OCI-LY7 (cell line): ENCODE data around the gene WDR47. TPM values are rescaled to one million over a fixed set of nuclear protein-coding genes. Genes with fewer than 3 reads are reported as not detected.

Source experiments
- BruUV-seq: library from RNA; stranded (reverse); fragments of 400-500 nt; replicated peaks from 2 replicates; lab custom pipeline; 2021; lab: Mats Ljungman, UMichigan
- CTCF ChIA-PET: fragments of 300-600 bp; sonication (Branson Sonifier 250); formaldehyde crosslinking; loops from one replicate; lab custom pipeline; 2022; ENCODE audit warnings: antibody characterized with exemption; ENCODE audit not compliant: unreplicated experiment; lab: Charles Lee
- POLR2A ChIA-PET: fragments of 300-600 bp; sonication (Branson Sonifier 250); formaldehyde crosslinking; loops from one replicate; lab custom pipeline; 2022; ENCODE audit warnings: antibody characterized with exemption; lab: Charles Lee
- DNase-seq: peaks from one replicate; pipeline ENCODE4 v3.0.0-alpha.2; 2015; ENCODE audit warnings: low spot score
- H2AFZ ChIP-seq: fragments of 200-600 bp; sonication (generic), shearing (Covaris generic); 2 replicates; pipeline ENCODE4 v1.6.1; 2014; ENCODE audit warnings: mild to moderate bottlenecking, antibody characterized with exemption, low read length, moderate library complexity
- H3K27ac ChIP-seq: fragments of 200-600 bp; sonication (generic); 2 replicates; pipeline ENCODE4 v1.5.1; 2014; ENCODE audit warnings: mixed run types, low read depth, mild to moderate bottlenecking, moderate library complexity, low read length, inconsistent platforms; ENCODE audit not compliant: poor library complexity, severe bottlenecking
- H3K36me3 ChIP-seq: fragments of 200-600 bp; sonication (generic); 2 replicates; pipeline ENCODE4 v1.6.1; 2014; ENCODE audit warnings: mild to moderate bottlenecking, antibody characterized with exemption, low read length, moderate library complexity, mixed read lengths; ENCODE audit not compliant: insufficient read depth
- H3K4me1 ChIP-seq: fragments of 200-600 bp; sonication (generic); 2 replicates; pipeline ENCODE4 v1.5.1; 2014; ENCODE audit warnings: mild to moderate bottlenecking, low read length; ENCODE audit not compliant: insufficient read depth, poor library complexity, severe bottlenecking
- H3K4me2 ChIP-seq: fragments of 200-600 bp; sonication (generic); 2 replicates; pipeline ENCODE4 v1.6.1; 2014; ENCODE audit warnings: mild to moderate bottlenecking, low read length
- H3K4me3 ChIP-seq: fragments of 200-600 bp; sonication (generic); 2 replicates; pipeline ENCODE4 v1.5.1; 2014; ENCODE audit warnings: mild to moderate bottlenecking, low read depth, low read length; ENCODE audit not compliant: poor library complexity, severe bottlenecking
- H3K79me2 ChIP-seq: fragments of 200-600 bp; sonication (generic); 2 replicates; pipeline ENCODE4 v1.6.1; 2016; ENCODE audit warnings: low read depth, mild to moderate bottlenecking, low read length, moderate library complexity, mixed read lengths; ENCODE audit not compliant: insufficient read depth
- H3K9me2 ChIP-seq: fragments of 200-600 bp; sonication (generic); 2 replicates; pipeline ENCODE4 v1.6.1; 2016; ENCODE audit warnings: mild to moderate bottlenecking, low read length, mixed read lengths; ENCODE audit not compliant: insufficient read depth
- H3K9me3 ChIP-seq: fragments of 200-600 bp; sonication (generic); 2 replicates; pipeline ENCODE4 v1.6.1; 2014; ENCODE audit warnings: mild to moderate bottlenecking, mixed run types, low read length, mixed read lengths
- H4K20me1 ChIP-seq: fragments of 200-600 bp; sonication (generic); 2 replicates; pipeline ENCODE4 v1.6.1; 2014; ENCODE audit warnings: mild to moderate bottlenecking, antibody characterized with exemption, low read length, moderate library complexity, mixed read lengths; ENCODE audit not compliant: insufficient read depth
- EZH2phosphoT487 ChIP-seq: fragments of 200-600 bp; sonication (generic); IDR thresholded peaks from 2 replicates; pipeline ENCODE4 v1.6.1; 2018; ENCODE audit warnings: low read depth, borderline replicate concordance, mild to moderate bottlenecking, mixed run types, antibody characterized with exemption, low read length, moderate library complexity, mixed read lengths
- intact Hi-C: fragments of 100-400 bp; cut with micrococcal nuclease; formaldehyde crosslinking; loops from one replicate; pipeline ENCODE4 v1.10.0; 2022; ENCODE audit not compliant: unreplicated experiment
- total RNA-seq, 2 experiments: library from RNA; depleted of rRNA in 1 of 2; stranded (reverse); fragments of >200 nt in 1 of 2; shearing (Covaris generic) in 1 of 2; gene quantifications; 2 replicates each; pipeline ENCODE4 v1.2.3, GENCODE V29; 2014 to 2022
- TF ChIP-seq, protein P1 (sequence below): fragments of 200-600 bp; sonication (generic); conservative IDR thresholded peaks from 2 replicates; pipeline ENCODE4 v1.5.1; 2014; ENCODE audit warnings: mild to moderate bottlenecking, antibody characterized with exemption, low read length, moderate library complexity, mixed read lengths

WDR47 gene
- total RNA-seq, 2 experiments from 2014 or later = 11.0 to 12.0 TPM

DNA sequence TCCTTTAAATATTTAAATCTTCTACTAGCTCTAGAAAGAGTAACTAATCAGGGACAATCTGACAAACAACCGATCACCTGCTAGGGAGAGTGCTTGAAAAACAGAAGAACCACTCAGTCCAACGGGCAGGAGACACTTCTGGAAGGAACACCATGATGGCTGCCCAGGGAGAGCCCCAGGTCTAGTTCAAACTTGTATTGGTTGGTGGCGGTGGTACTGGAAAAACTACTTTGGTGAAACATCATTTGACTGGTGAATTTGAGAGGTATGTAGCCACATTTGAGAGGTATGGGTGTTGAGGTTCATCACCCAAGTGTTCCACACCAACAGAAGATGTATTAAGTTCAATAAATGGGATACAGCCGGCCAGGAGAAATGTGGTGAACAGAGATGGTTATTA is 4.8 kb upstream of the WDR47 start:
- no peak overlapping the region for H3K27ac ChIP-seq
- no peak for TF ChIP-seq EZH2phosphoT487
- TF ChIP-seq, protein P1, sequence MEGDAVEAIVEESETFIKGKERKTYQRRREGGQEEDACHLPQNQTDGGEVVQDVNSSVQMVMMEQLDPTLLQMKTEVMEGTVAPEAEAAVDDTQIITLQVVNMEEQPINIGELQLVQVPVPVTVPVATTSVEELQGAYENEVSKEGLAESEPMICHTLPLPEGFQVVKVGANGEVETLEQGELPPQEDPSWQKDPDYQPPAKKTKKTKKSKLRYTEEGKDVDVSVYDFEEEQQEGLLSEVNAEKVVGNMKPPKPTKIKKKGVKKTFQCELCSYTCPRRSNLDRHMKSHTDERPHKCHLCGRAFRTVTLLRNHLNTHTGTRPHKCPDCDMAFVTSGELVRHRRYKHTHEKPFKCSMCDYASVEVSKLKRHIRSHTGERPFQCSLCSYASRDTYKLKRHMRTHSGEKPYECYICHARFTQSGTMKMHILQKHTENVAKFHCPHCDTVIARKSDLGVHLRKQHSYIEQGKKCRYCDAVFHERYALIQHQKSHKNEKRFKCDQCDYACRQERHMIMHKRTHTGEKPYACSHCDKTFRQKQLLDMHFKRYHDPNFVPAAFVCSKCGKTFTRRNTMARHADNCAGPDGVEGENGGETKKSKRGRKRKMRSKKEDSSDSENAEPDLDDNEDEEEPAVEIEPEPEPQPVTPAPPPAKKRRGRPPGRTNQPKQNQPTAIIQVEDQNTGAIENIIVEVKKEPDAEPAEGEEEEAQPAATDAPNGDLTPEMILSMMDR = no peak
- H2AFZ ChIP-seq = no peak overlapping the region
- no peak overlapping the region for H3K4me2 ChIP-seq
- peaks cover 4% of the 10 kb centered on the region for H3K4me1 ChIP-seq
- DNase-seq = no peak
- BruUV-seq = no TSS peak
- H4K20me1 ChIP-seq = no peaks in the 10 kb centered on the region
- POLR2A ChIA-PET = interaction anchor here (0.7 to 1.3 kb wide), 4 partner anchors 14 to 566 kb away, joined by 3 to 6 read pairs (median 4); partner anchors contain the start of gene TAF13
- intact Hi-C loops = no loop called here
- no peaks in the 10 kb centered on the region for H3K9me2 ChIP-seq
- no peak overlapping the region for H3K4me3 ChIP-seq
- CTCF ChIA-PET = interaction anchor here (0.5 kb wide), 1 partner anchor 10 kb away, joined by 3 read pairs; no protein-coding TSS in a partner anchor
- H3K79me2 ChIP-seq = no peaks in the 10 kb centered on the region
- no peaks in the 10 kb centered on the region for H3K36me3 ChIP-seq
- no peaks in the 10 kb centered on the region for H3K9me3 ChIP-seq

DNA sequence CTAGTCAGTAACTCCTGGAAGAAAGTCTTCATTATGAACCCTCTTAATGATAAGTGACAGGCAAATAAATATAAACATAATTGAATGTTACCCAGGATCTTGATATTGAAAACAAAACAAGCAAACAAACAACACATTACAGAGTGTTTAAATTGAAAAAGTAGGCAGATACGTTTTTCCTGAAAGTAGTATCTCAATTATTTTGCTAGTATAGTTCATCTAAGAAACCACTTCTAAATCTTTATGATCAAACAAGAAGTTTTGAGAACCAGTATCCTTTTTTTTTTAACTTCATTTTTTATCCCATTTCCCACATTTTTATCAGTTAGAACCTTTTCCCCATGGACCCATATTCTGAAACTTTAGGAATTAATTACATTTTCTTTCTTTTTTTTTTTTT is 3.7 kb upstream of the WDR47 start:
- no peak overlapping the region for H3K4me2 ChIP-seq
- intact Hi-C loops = no loop called here
- BruUV-seq = no TSS peak
- POLR2A ChIA-PET = no interaction called here
- peaks cover 7% of the 10 kb centered on the region for H3K79me2 ChIP-seq
- H3K4me3 ChIP-seq = no peak overlapping the region
- no peak overlapping the region for H2AFZ ChIP-seq
- no peaks in the 10 kb centered on the region for H3K36me3 ChIP-seq
- H3K4me1 ChIP-seq = peaks cover 5% of the 10 kb centered on the region
- H3K27ac ChIP-seq = no peak overlapping the region
- DNase-seq = no peak
- no peaks in the 10 kb centered on the region for H3K9me2 ChIP-seq
- CTCF ChIA-PET = no interaction called here
- H3K9me3 ChIP-seq = no peaks in the 10 kb centered on the region
- TF ChIP-seq, protein P1 = no peak
- TF ChIP-seq EZH2phosphoT487 = no peak
- H4K20me1 ChIP-seq = no peaks in the 10 kb centered on the region

DNA sequence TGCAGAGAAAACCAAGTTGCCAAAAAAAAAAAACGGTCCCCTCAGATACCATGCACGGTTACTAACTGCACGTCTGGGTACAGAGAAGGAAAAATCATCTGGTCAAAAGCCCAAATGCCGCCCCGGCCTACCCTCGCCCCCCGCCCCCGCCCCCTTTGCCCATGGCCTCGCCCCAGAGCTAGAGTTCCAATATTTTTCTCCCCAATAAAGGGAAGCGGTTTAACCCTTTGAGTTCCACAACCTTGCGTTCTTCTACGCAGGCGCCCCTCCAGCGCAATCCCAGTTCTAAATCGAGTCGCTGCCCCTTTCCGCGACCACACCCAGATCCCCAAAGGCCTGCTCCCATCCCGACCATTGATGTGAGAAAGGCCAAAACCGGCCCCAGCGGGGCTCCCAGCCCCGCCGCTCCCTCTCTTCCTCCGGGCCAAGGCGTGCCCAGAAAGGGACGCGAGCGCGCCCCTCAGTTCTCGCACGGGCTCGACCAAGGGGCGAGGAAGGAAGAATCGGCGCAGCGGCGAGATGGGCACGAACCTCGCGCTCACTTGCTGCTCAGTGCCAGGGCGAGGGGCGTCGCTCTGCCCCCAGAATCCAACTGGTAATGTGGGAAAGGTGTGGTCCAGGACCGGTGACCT is 797 bp downstream of the WDR47 start:
- Histone ChIP-seq H3K4me1 (peaks cover 15% of the 10 kb centered on the region), H3K79me2 (peaks cover 31% of the 10 kb centered on the region), H3K27ac (peak overlapping the region; percentile 65), H3K36me3 (peaks cover 4% of the 10 kb centered on the region; the same call in 1 of the 2 replicates), H3K9me2 (no peaks in the 10 kb centered on the region), H3K4me2 (peak overlapping the region; percentile 96), H2AFZ (peak overlapping the region; percentile 69), H3K9me3 (no peaks in the 10 kb centered on the region), H3K4me3 (peak overlapping the region; percentile 82), H4K20me1 (no peaks in the 10 kb centered on the region)
- CTCF ChIA-PET = no interaction called here
- DNase-seq = peak; percentile 69
- POLR2A ChIA-PET = interaction anchor here (0.7 to 1.6 kb wide), 2 partner anchors 23 to 51 kb away, joined by 4 read pairs; no protein-coding TSS in a partner anchor
- BruUV-seq = no TSS peak
- TF ChIP-seq, protein P1 = 0 out of 2 replicates have a peak, but pooled peaks have one; percentile 31
- no peak for TF ChIP-seq EZH2phosphoT487
- intact Hi-C loops = loop anchor here (2.0 kb wide), 1 partner anchor 348 kb away; the partner anchor contains the start of gene PRPF38B
